HEK293T (cell line): ENCODE data around the gene CAMK2B.

ENCODE experiments used
- CTCF ChIA-PET: fragments of 350-600 bp; formaldehyde crosslinking; extraction: SDS; loops from one replicate; lab custom pipeline; 2021; ENCODE audit warnings: antibody characterized with exemption, inconsistent platforms; lab: Yijun Ruan, JAX
- POLR2A ChIA-PET: fragments of 350-600 bp; formaldehyde crosslinking; extraction: SDS; loops from one replicate; lab custom pipeline; 2020; ENCODE audit warnings: antibody characterized with exemption, inconsistent platforms; lab: Yijun Ruan, JAX
- DNase-seq: peaks from one replicate; pipeline ENCODE4 v3.0.0; 2012; ENCODE audit warnings: mixed read lengths; ENCODE audit errors: extremely low spot score
- ARNT ChIP-seq: fragments of 450-650 bp; IDR thresholded peaks from 2 replicates; pipeline ENCODE4 v1.6.1; 2017; ENCODE audit warnings: mild to moderate bottlenecking
- BHLHE40 ChIP-seq: fragments of 450-650 bp; IDR thresholded peaks from 2 replicates; pipeline ENCODE4 v1.6.1; 2016; ENCODE audit warnings: mild to moderate bottlenecking, moderate library complexity, borderline replicate concordance
- CTBP1 ChIP-seq: fragments of 450-650 bp; IDR thresholded peaks from 2 replicates; pipeline ENCODE4 v1.6.1; 2016; ENCODE audit warnings: borderline replicate concordance
- ELF4 ChIP-seq: fragments of 450-650 bp; IDR thresholded peaks from 2 replicates; pipeline ENCODE4 v1.6.1; 2017; ENCODE audit warnings: antibody characterized with exemption
- FOXA1 ChIP-seq: fragments of 450-650 bp; IDR thresholded peaks from 2 replicates; pipeline ENCODE4 v1.6.1; 2016; ENCODE audit warnings: mild to moderate bottlenecking
- FOXK2 ChIP-seq: fragments of 450-650 bp; IDR thresholded peaks from 2 replicates; pipeline ENCODE4 v1.6.1; 2016; ENCODE audit warnings: mild to moderate bottlenecking
- FOXM1 ChIP-seq: fragments of 450-650 bp; IDR thresholded peaks from 2 replicates; pipeline ENCODE4 v1.6.1; 2017; ENCODE audit warnings: mild to moderate bottlenecking, borderline replicate concordance
- HDGF ChIP-seq: fragments of 450-650 bp; IDR thresholded peaks from 2 replicates; pipeline ENCODE4 v1.6.1; 2017; ENCODE audit warnings: antibody characterized with exemption, borderline replicate concordance
- L3MBTL2 ChIP-seq: fragments of 450-650 bp; conservative IDR thresholded peaks from 2 replicates; pipeline ENCODE4 v1.6.1; 2016; ENCODE audit warnings: mild to moderate bottlenecking
- LEF1 ChIP-seq: fragments of 450-650 bp; IDR thresholded peaks from 2 replicates; pipeline ENCODE4 v1.6.1; 2017; ENCODE audit warnings: mild to moderate bottlenecking, borderline replicate concordance
- NFRKB ChIP-seq: fragments of 450-650 bp; IDR thresholded peaks from 2 replicates; pipeline ENCODE4 v1.6.1; 2016; ENCODE audit warnings: mild to moderate bottlenecking, moderate library complexity
- SP1 ChIP-seq: fragments of 450-650 bp; IDR thresholded peaks from 2 replicates; pipeline ENCODE4 v1.6.1; 2017
- SUZ12 ChIP-seq: fragments of 450-650 bp; IDR thresholded peaks from 2 replicates; pipeline ENCODE4 v1.6.1; 2016; ENCODE audit warnings: mild to moderate bottlenecking
- TARDBP ChIP-seq: fragments of 450-650 bp; IDR thresholded peaks from 2 replicates; pipeline ENCODE4 v1.6.1; 2016
- ZNF384 ChIP-seq: fragments of 450-650 bp; IDR thresholded peaks from 2 replicates; pipeline ENCODE4 v1.6.1; 2016
- TF ChIP-seq, protein P1 (sequence below): fragments of 450-650 bp; IDR thresholded peaks from 2 replicates; pipeline ENCODE4 v1.6.1; 2016

CAMK2B gene

DNA sequence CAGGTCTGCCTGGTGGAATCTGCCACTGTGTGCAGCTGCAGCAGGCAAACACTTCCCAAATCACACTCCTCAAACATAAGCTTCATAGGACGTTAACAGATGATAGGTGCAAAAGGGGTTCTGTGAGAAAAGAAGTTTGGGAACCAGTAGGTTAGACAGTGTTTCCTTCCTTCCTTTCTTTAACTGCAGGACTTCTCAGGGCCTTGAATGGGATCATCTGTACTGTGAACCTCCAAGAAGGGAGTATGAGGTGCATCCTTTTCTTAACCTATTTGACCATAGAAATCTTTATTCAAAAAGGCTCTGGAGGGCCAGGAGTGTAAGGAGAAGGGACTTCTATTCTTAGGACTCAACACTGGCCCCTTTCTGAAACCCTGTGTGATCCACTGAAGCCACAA, 33.0 kb downstream of the CAMK2B start:
- DNase-seq, result no peak
- CTCF ChIA-PET, result no interaction called here
- TF ChIP-seq FOXA1, result no peak
- no peak for TF ChIP-seq ARNT
- no peak for TF ChIP-seq FOXK2
- POLR2A ChIA-PET, result no interaction called here

DNA sequence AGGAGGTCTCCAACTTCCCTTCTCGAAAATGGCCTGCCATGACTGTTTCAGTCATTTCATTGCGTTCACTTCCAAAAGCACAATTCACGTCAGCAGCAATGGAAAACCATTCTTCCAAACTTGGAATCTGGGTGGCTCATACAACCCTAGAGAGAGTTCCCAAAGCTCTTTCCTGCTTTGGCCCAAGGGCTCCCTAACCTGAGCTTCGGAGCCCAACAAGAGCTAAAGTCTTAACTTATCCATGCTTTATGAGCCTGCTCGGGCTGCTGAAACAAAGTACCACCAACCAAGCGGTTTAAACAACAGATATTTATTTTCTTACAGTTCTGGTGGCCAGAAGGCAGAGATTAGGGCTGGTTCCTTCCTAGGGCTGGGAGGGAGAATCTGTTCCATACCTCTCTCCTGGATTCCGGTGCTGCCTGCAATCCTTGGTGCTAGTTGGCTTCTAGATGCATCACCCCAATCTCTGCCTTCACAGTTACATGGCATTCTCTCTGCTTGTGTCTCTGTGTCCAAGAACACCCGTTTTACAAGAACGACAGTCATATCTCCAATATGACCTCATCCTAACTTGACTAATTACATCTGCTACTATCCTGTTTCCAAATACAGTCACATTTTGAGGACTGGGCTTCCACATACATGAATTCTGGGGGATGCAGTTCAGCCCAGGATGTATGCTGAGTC, 33.5 kb downstream of the CAMK2B start:
- ChIA-PET POLR2A (no interaction called here), CTCF (no interaction called here)
- TF ChIP-seq TARDBP, result no peak
- TF ChIP-seq ZNF384, result no peak
- no peak for TF ChIP-seq BHLHE40
- no peak for TF ChIP-seq HDGF
- no peak for TF ChIP-seq SUZ12
- TF ChIP-seq LEF1, result no peak
- no peak for TF ChIP-seq L3MBTL2
- no peak for TF ChIP-seq FOXA1
- no peak for TF ChIP-seq ELF4
- no peak for DNase-seq

DNA sequence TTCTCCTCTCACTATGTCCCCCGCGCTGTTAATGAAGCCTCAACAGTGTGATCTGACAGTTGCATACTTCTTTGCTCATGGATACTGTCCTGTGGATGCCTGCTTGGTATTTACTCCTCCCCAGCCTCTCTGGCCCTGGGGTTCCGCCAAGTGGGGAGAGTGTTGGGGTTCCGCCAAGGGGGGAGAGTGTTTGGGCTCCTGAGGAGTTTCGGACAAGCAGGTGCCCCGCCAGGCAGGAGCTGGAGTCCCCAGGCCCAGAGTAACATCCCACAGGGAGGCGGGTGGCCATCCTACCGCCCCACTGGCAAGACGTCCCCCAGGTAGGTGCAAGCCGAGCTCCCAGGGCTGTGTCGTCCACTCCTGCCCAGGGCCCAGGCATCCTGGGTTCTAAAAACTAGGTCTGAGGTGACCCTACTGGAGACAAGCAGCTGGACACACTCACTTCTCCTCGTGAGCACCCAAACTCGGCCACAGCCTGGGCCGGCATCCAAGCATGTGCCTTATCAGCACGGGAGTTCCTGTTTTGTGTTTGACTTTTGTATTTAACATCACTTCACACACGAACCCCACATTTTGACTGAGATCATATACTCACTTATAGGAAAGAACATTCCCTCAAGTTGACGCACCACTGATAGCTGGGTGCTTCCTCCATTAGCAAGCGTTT, 34.2 kb downstream of the CAMK2B start:
- CTCF ChIA-PET, result no interaction called here
- POLR2A ChIA-PET, result interaction anchor here (0.8 kb wide), 1 partner anchor 282 kb away, joined by 3 read pairs; the partner anchor contains the start of gene DDX56
- DNase-seq, result no peak
- TF ChIP-seq FOXA1 (no peak), TARDBP (no peak), ELF4 (no peak), NFRKB (no peak), HDGF (no peak), FOXK2 (no peak), SP1 (no peak), FOXM1 (no peak), L3MBTL2 (no peak), CTBP1 (no peak), LEF1 (no peak), ARNT (no peak), BHLHE40 (no peak), ZNF384 (no peak)
- TF ChIP-seq, protein P1, sequence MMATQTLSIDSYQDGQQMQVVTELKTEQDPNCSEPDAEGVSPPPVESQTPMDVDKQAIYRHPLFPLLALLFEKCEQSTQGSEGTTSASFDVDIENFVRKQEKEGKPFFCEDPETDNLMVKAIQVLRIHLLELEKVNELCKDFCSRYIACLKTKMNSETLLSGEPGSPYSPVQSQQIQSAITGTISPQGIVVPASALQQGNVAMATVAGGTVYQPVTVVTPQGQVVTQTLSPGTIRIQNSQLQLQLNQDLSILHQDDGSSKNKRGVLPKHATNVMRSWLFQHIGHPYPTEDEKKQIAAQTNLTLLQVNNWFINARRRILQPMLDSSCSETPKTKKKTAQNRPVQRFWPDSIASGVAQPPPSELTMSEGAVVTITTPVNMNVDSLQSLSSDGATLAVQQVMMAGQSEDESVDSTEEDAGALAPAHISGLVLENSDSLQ, result no peak

DNA sequence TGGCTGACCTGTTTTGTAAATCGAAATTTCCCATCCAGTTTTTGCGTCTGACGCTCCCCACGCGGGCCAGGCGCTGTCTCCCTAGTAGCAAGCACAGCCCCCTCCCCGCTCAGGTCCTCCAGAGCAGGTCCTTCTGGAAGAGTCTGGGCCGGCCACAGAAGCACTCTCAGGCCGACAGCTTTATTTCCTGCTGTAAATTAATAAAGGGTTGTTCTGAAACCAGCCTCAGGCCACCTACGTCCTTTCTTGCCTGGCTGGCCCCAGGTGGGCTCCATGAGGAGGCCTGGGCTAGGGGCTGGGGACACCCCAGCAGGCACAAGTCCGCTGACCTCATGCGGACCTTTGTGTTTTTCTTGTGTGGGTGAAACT, 35.2 kb downstream of the CAMK2B start:
- CTCF ChIA-PET, result no interaction called here
- TF ChIP-seq FOXA1 (no peak), ARNT (no peak), HDGF (no peak), L3MBTL2 (no peak), CTBP1 (no peak), LEF1 (no peak), ELF4 (no peak), BHLHE40 (no peak), TARDBP (no peak), ZNF384 (no peak), SP1 (no peak), FOXK2 (no peak)
- TF ChIP-seq, protein P1, result no peak
- POLR2A ChIA-PET, result interaction anchor here (0.8 kb wide), 1 partner anchor 283 kb away, joined by 3 read pairs; the partner anchor contains the start of gene DDX56
- no peak for DNase-seq

DNA sequence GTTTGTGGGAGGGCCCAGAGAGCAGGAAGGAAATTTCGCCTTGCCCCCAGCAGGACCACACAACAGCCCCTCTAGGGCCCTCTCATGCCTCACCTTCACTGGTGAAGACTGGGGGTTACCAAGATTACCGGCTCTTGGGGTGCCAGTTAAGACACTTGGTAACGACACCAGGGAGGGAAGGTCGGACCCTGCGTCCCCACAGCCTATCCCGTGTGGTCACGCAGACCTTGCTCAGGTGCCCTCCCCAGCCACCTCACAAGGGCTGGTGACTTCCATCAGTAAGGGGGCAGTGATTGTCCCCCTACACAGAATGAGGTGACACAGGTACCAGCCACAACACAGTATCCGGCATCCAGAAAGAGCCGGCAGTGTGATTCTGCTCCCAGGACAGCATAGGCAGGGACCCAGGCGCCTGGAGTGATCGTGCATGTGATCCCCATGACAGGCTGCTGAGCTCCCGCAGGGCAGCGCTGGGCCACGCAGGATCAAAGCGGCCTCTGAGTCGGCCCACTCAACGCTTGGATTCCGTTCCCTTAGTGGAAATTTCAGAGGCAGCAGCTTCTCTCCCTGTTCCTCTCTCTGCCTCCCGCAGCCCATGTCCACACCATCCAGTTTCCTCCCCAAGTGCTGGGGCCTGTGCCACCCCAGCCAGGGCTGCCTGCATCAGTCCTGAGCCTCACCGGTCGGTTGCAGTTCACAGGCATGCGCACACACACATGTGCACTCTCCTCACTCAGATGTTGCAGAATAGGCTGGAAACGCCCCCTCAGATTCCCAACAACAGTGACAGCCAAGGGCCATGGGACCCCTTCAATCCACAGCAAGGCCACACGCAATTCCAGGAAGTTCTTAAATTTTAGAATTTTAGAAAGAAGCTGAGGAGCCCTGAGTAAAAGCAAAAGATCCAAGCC, 35.8 kb downstream of the CAMK2B start:
- CTCF ChIA-PET, result no interaction called here

DNA sequence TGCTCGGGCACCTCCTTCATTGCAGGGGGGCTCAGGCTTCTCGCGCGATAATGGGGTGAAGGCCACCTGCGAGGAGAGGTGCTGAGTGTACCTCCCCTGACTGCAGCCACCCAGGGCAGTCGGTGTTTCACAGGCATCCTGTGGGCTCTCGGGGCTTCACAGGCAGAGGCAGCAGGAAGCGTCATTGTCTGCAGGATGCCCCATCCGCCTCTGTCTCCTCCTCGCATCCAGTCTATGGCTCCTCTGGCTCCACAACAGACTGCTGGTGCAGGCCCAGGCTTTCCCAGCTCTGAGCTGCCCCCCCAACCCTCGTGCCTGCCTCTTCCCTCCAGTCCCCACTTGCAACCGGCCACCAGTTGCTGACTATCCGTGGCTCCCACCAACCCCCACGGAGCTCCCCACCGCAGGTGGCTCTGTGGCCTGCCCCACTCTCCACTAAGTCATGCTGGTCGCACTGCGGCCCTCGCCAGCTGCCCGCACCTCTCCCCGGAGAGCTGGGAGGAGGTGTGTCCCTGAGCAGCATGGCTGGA, 36.5 kb downstream of the CAMK2B start:
- DNase-seq, result no peak
- TF ChIP-seq ZNF384, result no peak
- TF ChIP-seq SUZ12, result no peak
- TF ChIP-seq SP1, result no peak
- no peak for TF ChIP-seq BHLHE40
- no peak for TF ChIP-seq ARNT
- TF ChIP-seq, protein P1, result no peak
- no peak for TF ChIP-seq ELF4
- TF ChIP-seq LEF1, result no peak
- CTCF ChIA-PET, result no interaction called here
- POLR2A ChIA-PET, result no interaction called here

More for the DNA sequence above, 35.8 kb downstream of the CAMK2B start:
- no peak for DNase-seq
- POLR2A ChIA-PET, result no interaction called here
- TF ChIP-seq ELF4, result no peak
- TF ChIP-seq SP1, result no peak
